Liver (tissue), 9 donors: Measurements from ENCODE around the gene DHRSX. TPM values are rescaled to one million over a fixed set of nuclear protein-coding genes. Genes with fewer than 3 reads are reported as not detected.

ENCODE experiments used
- DNase-seq: peaks from one replicate; pipeline ENCODE4 v3.0.0-alpha.2; 2017; ENCODE audit warnings: low spot score
- H3K27ac ChIP-seq, 2 donors: one replicate each; pipeline ENCODE4 v1.7.0; 2013; ENCODE audit warnings: inconsistent platforms in 2 of 2, low read length in 2 of 2, control low read depth in 1 of 2, low read depth in 1 of 2, mild to moderate bottlenecking in 1 of 2
- H3K27me3 ChIP-seq, 4 donors: one replicate each; pipeline versions ENCODE4 v1.6.1 to v1.7.0; 2013; ENCODE audit warnings: low read length in 3 of 4, inconsistent platforms in 1 of 4, mild to moderate bottlenecking in 1 of 4, moderate library complexity in 1 of 4; ENCODE audit not compliant: control insufficient read depth in 4 of 4, insufficient read depth in 4 of 4
- H3K36me3 ChIP-seq, 4 donors: one replicate each; pipeline versions ENCODE4 v1.6.1 to v1.7.0; 2013; ENCODE audit warnings: low read length in 3 of 4, mild to moderate bottlenecking in 3 of 4, low read depth in 1 of 4, moderate library complexity in 1 of 4; ENCODE audit not compliant: control insufficient read depth in 4 of 4, insufficient read depth in 3 of 4
- H3K4me1 ChIP-seq, 4 donors: one replicate each; pipeline versions ENCODE4 v1.6.1 to v1.7.0; 2013; ENCODE audit warnings: low read length in 3 of 4, mild to moderate bottlenecking in 3 of 4, moderate library complexity in 1 of 4; ENCODE audit not compliant: control insufficient read depth in 4 of 4, insufficient read depth in 4 of 4
- H3K4me3 ChIP-seq, 3 donors: one replicate each; pipeline versions ENCODE4 v1.6.1 to v1.7.0; 2013; ENCODE audit warnings: low read length in 3 of 3, control low read depth in 1 of 3, low read depth in 1 of 3, mild to moderate bottlenecking in 1 of 3
- H3K9ac ChIP-seq, 2 donors: one replicate each; pipeline ENCODE4 v1.7.0; 2013; ENCODE audit warnings: low read length in 2 of 2, mild to moderate bottlenecking in 2 of 2, moderate library complexity in 2 of 2, control low read depth in 1 of 2, low read depth in 1 of 2
- H3K9me3 ChIP-seq, 4 donors: one replicate each; pipeline versions ENCODE4 v1.6.1 to v1.7.0; 2013; ENCODE audit warnings: low read length in 3 of 4; ENCODE audit not compliant: control insufficient read depth in 4 of 4
- ATF3 ChIP-seq: IDR thresholded peaks from 2 replicates; pipeline ENCODE4 v1.6.1; 2016; ENCODE audit warnings: antibody characterized with exemption
- CTCF ChIP-seq: fragments of 150-350 bp; IDR thresholded peaks from 2 replicates; pipeline ENCODE4 v1.5.1; 2017; ENCODE audit warnings: improper control_type of control experiment, low read depth, low read length; ENCODE audit not compliant: missing input control
- EGR1 ChIP-seq, 2 donors: IDR thresholded peaks; 2 replicates each; pipeline ENCODE4 v1.6.1; 2016 to 2018; ENCODE audit warnings: antibody characterized with exemption in 2 of 2, low read depth in 2 of 2
- FOXA1 ChIP-seq: IDR thresholded peaks from 2 replicates; pipeline ENCODE4 v1.6.1; 2016; ENCODE audit warnings: antibody characterized with exemption
- FOXA2 ChIP-seq: IDR thresholded peaks from 2 replicates; pipeline ENCODE4 v1.6.1; 2016; ENCODE audit warnings: antibody characterized with exemption
- GABPA ChIP-seq, 2 donors: IDR thresholded peaks in 1 of 2; conservative IDR thresholded peaks in 1 of 2; 2 replicates each; pipeline ENCODE4 v1.6.1; 2016; ENCODE audit warnings: antibody characterized with exemption in 2 of 2, mild to moderate bottlenecking in 1 of 2, moderate library complexity in 1 of 2
- HNF4A ChIP-seq, 2 donors: conservative IDR thresholded peaks; 2 replicates each; pipeline ENCODE4 v1.6.1; 2016; ENCODE audit warnings: antibody characterized with exemption in 2 of 2, mild to moderate bottlenecking in 2 of 2
- HNF4G ChIP-seq: IDR thresholded peaks from 2 replicates; pipeline ENCODE4 v1.6.1; 2016; ENCODE audit warnings: antibody characterized with exemption
- JUND ChIP-seq, 2 donors: IDR thresholded peaks; 2 replicates each; pipeline ENCODE4 v1.6.1; 2016; ENCODE audit warnings: antibody characterized with exemption in 2 of 2
- NR2F2 ChIP-seq: IDR thresholded peaks from 2 replicates; pipeline ENCODE4 v1.6.1; 2016; ENCODE audit warnings: antibody characterized with exemption
- RAD21 ChIP-seq, 2 donors: IDR thresholded peaks; 2 replicates each; pipeline ENCODE4 v1.6.1; 2016; ENCODE audit warnings: antibody characterized with exemption in 2 of 2, mild to moderate bottlenecking in 2 of 2
- REST ChIP-seq: IDR thresholded peaks from 2 replicates; pipeline ENCODE4 v1.6.1; 2016; ENCODE audit warnings: antibody characterized with exemption, mild to moderate bottlenecking
- RXRA ChIP-seq, 2 donors: IDR thresholded peaks; 2 replicates each; pipeline ENCODE4 v1.6.1; 2017 to 2018; ENCODE audit warnings: antibody characterized with exemption in 2 of 2, mild to moderate bottlenecking in 1 of 2
- SP1 ChIP-seq: IDR thresholded peaks from 2 replicates; pipeline ENCODE4 v1.6.1; 2018; ENCODE audit warnings: antibody characterized with exemption, mild to moderate bottlenecking
- TAF1 ChIP-seq: conservative IDR thresholded peaks from 2 replicates; pipeline ENCODE4 v1.6.1; 2016; ENCODE audit warnings: antibody characterized with exemption, mild to moderate bottlenecking
- YY1 ChIP-seq: IDR thresholded peaks from 2 replicates; pipeline ENCODE4 v1.6.1; 2016; ENCODE audit warnings: antibody characterized with exemption, mild to moderate bottlenecking
- WGBS: extraction: QIAGEN DNeasy Blood & Tissue Kit; methylation state at CpG from one replicate; pipeline ENCODE4 v1.1.7; 2013; 5-methylcytosine and 5-hydroxymethylcytosine counted together
- polyA plus RNA-seq, 2 donors: library from polyadenylated mRNA; stranded (reverse) in 1 of 2; unstranded in 1 of 2; fragments of 200-250 nt in 1 of 2; fragments of >200 nt in 1 of 2; fragmentation: Nextera tagmentation in 1 of 2; extraction: Ambion mirVana in 1 of 2; gene quantifications; one replicate each; pipeline versions ENCODE4 v1.2.1 to v1.2.3, GENCODE V29; 2013 to 2015
- total RNA-seq, 2 donors: library from RNA; depleted of rRNA; stranded (reverse); fragments of >200 nt; gene quantifications; one replicate each; pipeline ENCODE4 v1.2.3, GENCODE V29; 2014
- TF ChIP-seq, protein P1 (sequence below): IDR thresholded peaks from 2 replicates; pipeline ENCODE4 v1.6.1; 2016; ENCODE audit warnings: antibody characterized with exemption
- TF ChIP-seq, protein P2 (sequence below): IDR thresholded peaks from 2 replicates; pipeline ENCODE4 v1.6.1; 2016; ENCODE audit warnings: antibody characterized with exemption
- donor health status: healthy.
- donor health status: healthy.
- donor health status: healthy.
- donor health status: healthy.
- donor health status: healthy.

Gene DHRSX
- total and polyA plus RNA-seq, 4 donors, result 17.2 to 35.2 (median 23.3) TPM

DNA sequence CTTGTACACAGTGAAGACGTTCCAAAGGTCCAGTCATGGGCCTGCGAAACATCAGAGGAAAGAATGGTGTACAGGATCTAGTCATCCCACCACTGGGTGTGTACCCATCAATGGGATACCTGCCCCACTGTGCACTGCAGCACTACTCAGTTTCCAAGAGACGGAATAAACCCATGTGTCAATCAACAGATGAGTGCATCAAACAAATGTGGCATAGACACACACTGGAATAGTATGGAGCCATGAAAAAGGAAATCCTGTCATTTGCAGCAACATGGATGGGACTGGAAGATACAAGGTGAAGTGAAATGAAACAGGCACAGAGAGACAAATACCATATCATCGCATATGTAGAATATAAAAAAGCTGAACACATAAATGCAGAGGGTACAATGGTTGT lies 48.0 kb downstream of the DHRSX start:
- 96% methylated on average over 4 of the region's 4 CpGs for WGBS
- no peak for TF ChIP-seq ATF3
- no peak for TF ChIP-seq HNF4A (conservative IDR thresholded peaks at IDR 0.05)
- no peak for TF ChIP-seq NR2F2
- no peak for TF ChIP-seq RAD21 (IDR thresholded peaks at IDR 0.05)
- no peak for TF ChIP-seq JUND (IDR thresholded peaks at IDR 0.05)
- TF ChIP-seq CTCF, result no peak
- no peaks in the 10 kb centered on the region for H3K27me3 ChIP-seq

DNA sequence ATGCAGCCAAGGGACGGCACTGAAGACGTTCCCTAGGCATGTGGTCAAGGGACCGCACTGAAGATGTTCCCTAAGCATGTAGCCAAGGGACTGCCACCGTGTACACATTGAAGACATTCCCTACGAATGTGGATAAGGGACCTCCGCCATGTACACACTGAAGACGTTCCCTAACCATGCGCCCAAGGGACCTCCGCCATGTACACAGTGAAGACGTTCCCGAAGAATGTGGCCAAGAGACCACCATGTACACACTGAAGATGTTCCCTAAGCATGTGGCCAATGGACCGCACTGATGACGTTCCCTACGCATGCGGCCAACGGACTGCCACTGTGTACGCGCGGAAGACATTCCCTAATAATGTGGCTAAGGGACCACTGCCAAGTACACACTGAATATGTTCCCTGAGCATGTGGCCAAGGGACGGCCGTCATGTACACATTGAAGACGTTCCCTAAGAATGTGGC lies 48.4 kb downstream of the DHRSX start:
- Histone ChIP-seq H3K9ac (no peak overlapping the region), H3K27ac (no peak overlapping the region), H3K27me3 (no peaks in the 10 kb centered on the region), H3K4me3 (no peak overlapping the region), H3K9me3 (no peaks in the 10 kb centered on the region), H3K4me1 (no peaks in the 10 kb centered on the region), H3K36me3 (peaks cover 0 to under 1% (median 0%) of the 10 kb centered on the region in 4 donors)
- TF ChIP-seq HNF4G (no peak), YY1 (no peak), ATF3 (no peak), REST (no peak), GABPA (IDR thresholded peaks at IDR 0.05 in 1 of 2, conservative IDR thresholded peaks at IDR 0.05 in 1 of 2) (no peak), FOXA1 (no peak), SP1 (no peak), RXRA (IDR thresholded peaks at IDR 0.05) (no peak), NR2F2 (no peak), CTCF (no peak), EGR1 (IDR thresholded peaks at IDR 0.05; ENCODE audit: low read depth in 2 of 2) (no peak), TAF1 (no peak), FOXA2 (no peak)
- TF ChIP-seq, protein P1, sequence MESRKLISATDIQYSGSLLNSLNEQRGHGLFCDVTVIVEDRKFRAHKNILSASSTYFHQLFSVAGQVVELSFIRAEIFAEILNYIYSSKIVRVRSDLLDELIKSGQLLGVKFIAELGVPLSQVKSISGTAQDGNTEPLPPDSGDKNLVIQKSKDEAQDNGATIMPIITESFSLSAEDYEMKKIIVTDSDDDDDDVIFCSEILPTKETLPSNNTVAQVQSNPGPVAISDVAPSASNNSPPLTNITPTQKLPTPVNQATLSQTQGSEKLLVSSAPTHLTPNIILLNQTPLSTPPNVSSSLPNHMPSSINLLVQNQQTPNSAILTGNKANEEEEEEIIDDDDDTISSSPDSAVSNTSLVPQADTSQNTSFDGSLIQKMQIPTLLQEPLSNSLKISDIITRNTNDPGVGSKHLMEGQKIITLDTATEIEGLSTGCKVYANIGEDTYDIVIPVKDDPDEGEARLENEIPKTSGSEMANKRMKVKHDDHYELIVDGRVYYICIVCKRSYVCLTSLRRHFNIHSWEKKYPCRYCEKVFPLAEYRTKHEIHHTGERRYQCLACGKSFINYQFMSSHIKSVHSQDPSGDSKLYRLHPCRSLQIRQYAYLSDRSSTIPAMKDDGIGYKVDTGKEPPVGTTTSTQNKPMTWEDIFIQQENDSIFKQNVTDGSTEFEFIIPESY, result no peak
- TF ChIP-seq, protein P2, sequence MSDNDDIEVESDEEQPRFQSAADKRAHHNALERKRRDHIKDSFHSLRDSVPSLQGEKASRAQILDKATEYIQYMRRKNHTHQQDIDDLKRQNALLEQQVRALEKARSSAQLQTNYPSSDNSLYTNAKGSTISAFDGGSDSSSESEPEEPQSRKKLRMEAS, result no peak
- 97% methylated on average over 22 of the region's 22 CpGs for WGBS
- DNase-seq, result no peak

More for the DNA sequence above, 48.0 kb downstream of the DHRSX start:
- no peaks in the 10 kb centered on the region for H3K4me1 ChIP-seq
- H3K9me3 ChIP-seq, result no peaks in the 10 kb centered on the region
- no peak overlapping the region for H3K27ac ChIP-seq
- no peak for DNase-seq
- H3K4me3 ChIP-seq, result no peak overlapping the region
- no peaks in the 10 kb centered on the region for H3K36me3 ChIP-seq
- H3K9ac ChIP-seq, result no peak overlapping the region
